Right ventricle myocardium superior (tissue), 1 donor: ENCODE data around the gene WIPF2. TPM values are rescaled to one million over a fixed set of nuclear protein-coding genes. Genes with fewer than 3 reads are reported as not detected.
A peak's percentile ranks its signal among the peaks of the same experiment; 100 is the strongest.
"Not testable (repeated sequence)": the region's sequence is repeated elsewhere in the genome, so short reads cannot be mapped to it uniquely, and the experiment has no call there.

Experiments
- ATAC-seq: fragments of 200-7000 bp; cut with Tn5 transposase; one replicate; pipeline ENCODE4 v1.9.1; 2020; ENCODE audit warnings: mild to moderate bottlenecking; ENCODE audit not compliant: poor library complexity
- DNase-seq: peaks from one replicate; pipeline ENCODE4 v3.0.0-alpha.2; 2020
- intact Hi-C: fragments of 100-400 bp; cut with DNase I; formaldehyde crosslinking; loops from one replicate; pipeline ENCODE4 v1.11.2; 2022
- total RNA-seq: library from RNA; stranded (reverse); fragmentation: NEBNext Ultra II Directional; extraction: Animal tissue kit (Norgen Biotek cat#: 25700); gene quantifications from one replicate; pipeline ENCODE4 v1.2.1, GENCODE V29; 2021
- donor health status: DM: no; HTN: yes; CAD: no; lungs with severe emphysema.

Gene WIPF2
- total RNA-seq, 1 donor from 2014 or later, result 11.8 TPM

GRCh38 chr17:40190197-40191021 lies 28.7 kb upstream of the WIPF2 start:
- DNase-seq, result no peak
- intact Hi-C loops, result no loop called here
- no peak for ATAC-seq

- DNase-seq (peak; percentile 86), ATAC-seq (peak; percentile 92)
- intact Hi-C loops, result no loop called here
Measured at GRCh38 chr17:40191237-40192208, 27.6 kb upstream of the WIPF2 start.

- intact Hi-C loops, result no loop called here
- DNase-seq, result no peak
- no peak for ATAC-seq
Measured at GRCh38 chr17:40192961-40193360, 26.1 kb upstream of the WIPF2 start.

GRCh38 chr17:40194821-40195220 lies 24.3 kb upstream of the WIPF2 start:
- intact Hi-C loops, result no loop called here
- DNase-seq, result no peak
- no peak for ATAC-seq

- ATAC-seq (no peak), DNase-seq (no peak)
- intact Hi-C loops, result no loop called here
Measured at GRCh38 chr17:40197550-40197949, 21.6 kb upstream of the WIPF2 start.

GRCh38 chr17:40197965-40198456 lies 21.1 kb upstream of the WIPF2 start:
- ATAC-seq, DNase-seq, intact Hi-C loops: not testable (repeated sequence)

- DNase-seq (no peak), ATAC-seq (no peak)
- intact Hi-C loops, result no loop called here
Measured at GRCh38 chr17:40198576-40198975, 20.5 kb upstream of the WIPF2 start.

- ATAC-seq (no peak), DNase-seq (no peak)
- intact Hi-C loops, result loop anchor here (5.0 to 10.0 kb wide), 2 partner anchors 84 to 152 kb away; partner anchors contain the start of gene CDC6
Measured at GRCh38 chr17:40203131-40203530, 16.0 kb upstream of the WIPF2 start.

- intact Hi-C loops, result loop anchor here (10.0 kb wide), 1 partner anchor 149 kb away; no protein-coding TSS in a partner anchor
- not testable (repeated sequence) for ATAC-seq, DNase-seq
Measured at GRCh38 chr17:40206193-40206592, 12.9 kb upstream of the WIPF2 start.

- ATAC-seq (no peak), DNase-seq (no peak)
- intact Hi-C loops, result loop anchor here (10.0 kb wide), 1 partner anchor 145 kb away; no protein-coding TSS in a partner anchor
Measured at GRCh38 chr17:40209404-40210093, 9.6 kb upstream of the WIPF2 start.

- intact Hi-C loops, ATAC-seq, DNase-seq: not testable (repeated sequence)
Measured at GRCh38 chr17:40213914-40214313, 5.2 kb upstream of the WIPF2 start.

GRCh38 chr17:40218006-40218739 lies 931 bp upstream of the WIPF2 start:
- no peak for DNase-seq
- no peak for ATAC-seq
- intact Hi-C loops, result no loop called here

- intact Hi-C loops, result no loop called here
- ATAC-seq (peak; percentile 36), DNase-seq (no peak)
Measured at GRCh38 chr17:40219594-40220338, 662 bp downstream of the WIPF2 start.

GRCh38 chr17:40224718-40225550 lies 5.8 kb downstream of the WIPF2 start:
- intact Hi-C loops, result no loop called here
- ATAC-seq, result peak; percentile 70
- no peak for DNase-seq

- intact Hi-C loops, ATAC-seq, DNase-seq: not testable (repeated sequence)
Measured at GRCh38 chr17:40229146-40229545, 10.0 kb downstream of the WIPF2 start.

- ATAC-seq (no peak), DNase-seq (no peak)
- intact Hi-C loops, result no loop called here
Measured at GRCh38 chr17:40230670-40231069, 11.6 kb downstream of the WIPF2 start.
